Erythroblast (primary cell): ENCODE measurements around the gene ITGA7.
"Not testable (repeated sequence)": the region's sequence is repeated elsewhere in the genome, so short reads cannot be mapped to it uniquely, and the experiment has no call there.

ENCODE experiments used
- DNase-seq, 2 experiments: peaks; one replicate each; lab custom pipeline; 2025; lab: John Stamatoyannopoulos, UW
- GATA1 ChIP-seq: IDR thresholded peaks from 2 replicates; pipeline ENCODE4 v1.6.1; 2011; ENCODE audit warnings: low read depth, mild to moderate bottlenecking, control low read depth, low read length, moderate library complexity
- POLR2A ChIP-seq: IDR thresholded peaks from 2 replicates; pipeline ENCODE4 v1.6.1; 2011; ENCODE audit warnings: mild to moderate bottlenecking, low read length

ITGA7 gene

DNA sequence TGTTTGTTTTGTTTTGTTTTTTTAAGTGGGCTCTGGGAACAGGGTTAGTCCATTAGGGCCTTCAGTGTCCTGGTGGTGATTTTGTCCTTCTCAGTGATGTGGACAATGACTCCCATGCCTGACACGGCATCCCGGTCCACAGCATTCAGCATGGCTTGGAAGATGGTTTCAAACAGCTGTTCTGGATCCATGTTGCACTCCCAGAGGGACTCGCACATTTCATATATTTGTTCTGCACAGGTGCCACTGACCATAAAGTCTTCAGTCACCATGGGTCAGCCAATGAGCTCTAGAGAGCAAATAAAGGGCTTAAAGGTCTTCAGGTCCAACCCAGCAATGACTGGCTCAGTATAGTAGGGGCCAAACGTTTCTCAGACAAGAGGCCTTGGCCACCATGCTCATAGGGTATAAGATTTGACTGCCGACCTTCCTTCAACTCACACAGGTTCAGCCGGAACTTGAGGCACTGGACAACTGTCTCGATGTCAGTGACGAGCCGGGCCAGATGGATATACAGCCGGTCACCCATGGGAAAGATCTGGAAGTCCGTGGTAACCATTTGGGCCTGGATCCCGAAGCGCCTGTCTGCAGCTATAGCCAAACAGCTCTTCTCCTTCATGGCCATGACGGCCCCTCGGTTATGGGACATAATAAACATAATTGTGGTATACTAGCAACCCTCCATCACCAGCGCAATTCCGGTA lies 53.0 kb downstream of the ITGA7 start:
- no peak for DNase-seq
- TF ChIP-seq POLR2A (no peak), GATA1 (no peak)

DNA sequence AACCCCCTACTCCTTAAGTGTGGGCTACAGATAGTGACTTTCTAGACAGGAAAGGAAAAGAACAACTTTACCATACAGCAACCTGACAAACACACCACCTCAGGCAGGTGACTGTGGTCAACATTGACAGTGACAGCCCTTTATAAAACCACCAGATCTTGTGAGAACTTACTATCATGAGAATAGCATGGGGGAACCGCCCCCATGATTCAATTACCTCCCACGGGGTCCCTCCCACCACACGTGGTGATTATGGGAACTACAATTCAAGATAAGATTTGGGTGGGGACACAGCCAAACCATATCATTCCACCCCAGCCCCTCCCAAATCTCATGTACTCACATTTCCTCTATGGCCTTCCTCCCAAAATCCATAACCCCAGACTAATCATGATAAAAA lies 54.7 kb downstream of the ITGA7 start:
- TF ChIP-seq GATA1, result no peak
- DNase-seq, result peak in 1 of 2 experiments; percentile 33

- DNase-seq, result no peak
- TF ChIP-seq POLR2A (no peak), GATA1 (no peak)
Observed at GRCh38 chr12:55652352-55652751, 55.4 kb downstream of the ITGA7 start.

DNA sequence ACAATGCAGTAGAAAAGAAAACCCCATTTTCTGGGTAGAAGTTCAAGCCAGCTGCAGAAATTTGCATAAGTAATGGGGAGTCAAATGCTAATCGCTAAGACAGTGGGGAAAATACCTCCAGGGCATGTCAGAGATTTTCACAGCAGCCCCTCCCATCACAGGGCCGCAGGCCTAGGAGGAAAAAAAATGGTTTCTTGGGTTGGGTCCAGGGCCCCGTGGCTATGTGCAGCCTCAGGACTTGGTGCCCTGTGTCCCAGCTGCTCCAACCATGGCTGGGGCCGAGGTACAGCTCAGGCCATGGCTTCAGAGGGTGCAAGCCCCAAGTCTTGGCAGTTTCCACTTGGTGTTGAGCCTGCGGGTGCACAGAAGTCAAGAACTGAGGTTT lies 56.4 kb downstream of the ITGA7 start:
- no peak for TF ChIP-seq POLR2A
- TF ChIP-seq GATA1, result no peak
- no peak for DNase-seq

DNA sequence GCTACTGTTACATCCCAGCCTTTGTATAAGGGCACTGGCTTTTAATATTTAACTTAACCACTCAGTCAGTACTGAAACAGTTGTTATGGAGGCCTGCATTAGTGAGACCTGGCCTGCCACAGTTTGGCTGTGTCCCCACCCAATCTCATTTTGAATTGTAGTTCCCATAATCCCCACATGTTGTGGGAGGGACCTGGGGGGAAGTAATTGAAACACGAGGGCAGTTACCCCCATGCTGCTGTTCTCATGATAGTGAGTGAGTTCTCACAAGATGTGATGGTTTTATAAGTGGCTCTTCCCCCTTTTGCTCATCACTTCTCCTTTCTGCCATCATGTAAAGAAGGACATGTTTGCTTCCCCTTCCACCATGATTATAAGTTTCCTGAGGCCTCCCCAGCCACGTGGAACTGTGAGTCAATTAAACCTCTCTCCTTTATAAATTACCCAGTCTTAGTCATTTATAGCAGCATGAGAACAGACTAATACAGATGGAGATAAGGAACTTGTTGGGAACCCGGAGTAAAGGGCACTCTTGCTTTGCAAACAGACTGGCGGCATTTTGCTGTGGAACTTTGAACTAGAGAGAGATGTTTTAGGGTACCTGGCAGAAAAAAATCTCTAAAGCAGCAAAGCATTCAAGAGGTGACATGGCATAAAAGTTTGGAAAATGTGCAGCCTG lies 56.9 kb downstream of the ITGA7 start:
- not testable (repeated sequence) for DNase-seq

DNA sequence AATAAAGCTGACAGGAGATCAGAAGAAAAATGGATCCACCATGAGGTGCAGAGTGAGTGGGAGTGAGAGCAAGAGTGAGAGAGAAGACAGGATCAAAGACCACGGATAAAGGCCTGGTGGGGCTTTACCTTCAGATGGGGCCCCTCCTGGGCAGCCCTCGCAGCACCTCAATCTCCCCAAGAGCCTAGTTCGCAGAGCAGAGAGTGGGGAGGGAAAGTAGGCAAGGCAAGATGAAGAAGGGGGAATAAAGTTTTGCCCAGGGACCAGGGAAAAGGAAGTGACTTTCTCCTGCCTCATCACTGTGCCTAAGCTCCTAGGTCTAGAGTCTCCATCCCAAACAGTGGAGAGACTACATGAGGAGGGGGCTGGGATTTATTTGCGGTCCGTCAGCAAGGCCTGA lies 60.7 kb downstream of the ITGA7 start:
- DNase-seq, result no peak
- TF ChIP-seq POLR2A (no peak), GATA1 (no peak)

GRCh38 chr12:55644591-55644990 lies 63.1 kb downstream of the ITGA7 start:
- DNase-seq, result no peak
- TF ChIP-seq POLR2A, result no peak

DNA sequence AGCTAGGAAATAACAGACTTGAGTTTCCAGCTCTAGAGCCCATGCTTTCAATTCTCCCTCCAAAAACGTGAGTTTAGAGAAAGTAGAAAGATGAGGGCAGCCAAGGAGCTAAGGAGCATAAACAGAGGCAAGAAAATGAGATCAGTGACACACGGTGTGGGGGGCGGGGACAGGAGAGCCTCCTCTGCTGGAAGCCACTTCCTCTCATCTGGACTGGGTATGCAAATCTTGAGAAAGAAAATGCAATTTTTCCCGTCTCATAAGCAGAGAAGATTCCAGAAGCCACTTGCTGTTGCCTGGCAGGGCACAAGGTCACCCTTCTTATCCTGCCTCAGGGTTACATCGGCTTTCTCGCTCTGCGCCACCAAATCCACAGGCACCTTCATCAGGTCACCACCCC lies 65.0 kb downstream of the ITGA7 start:
- no peak for TF ChIP-seq POLR2A
- TF ChIP-seq GATA1, result no peak
- no peak for DNase-seq

GRCh38 chr12:55642267-55642666 lies 65.4 kb downstream of the ITGA7 start:
- no peak for DNase-seq
- TF ChIP-seq GATA1 (no peak), POLR2A (no peak)

- no peak for DNase-seq
- no peak for TF ChIP-seq GATA1
- no peak for TF ChIP-seq POLR2A
Observed at GRCh38 chr12:55641595-55641994, 66.1 kb downstream of the ITGA7 start.

GRCh38 chr12:55637467-55637866 lies 70.2 kb downstream of the ITGA7 start:
- DNase-seq, result no peak
- no peak for TF ChIP-seq POLR2A

DNA sequence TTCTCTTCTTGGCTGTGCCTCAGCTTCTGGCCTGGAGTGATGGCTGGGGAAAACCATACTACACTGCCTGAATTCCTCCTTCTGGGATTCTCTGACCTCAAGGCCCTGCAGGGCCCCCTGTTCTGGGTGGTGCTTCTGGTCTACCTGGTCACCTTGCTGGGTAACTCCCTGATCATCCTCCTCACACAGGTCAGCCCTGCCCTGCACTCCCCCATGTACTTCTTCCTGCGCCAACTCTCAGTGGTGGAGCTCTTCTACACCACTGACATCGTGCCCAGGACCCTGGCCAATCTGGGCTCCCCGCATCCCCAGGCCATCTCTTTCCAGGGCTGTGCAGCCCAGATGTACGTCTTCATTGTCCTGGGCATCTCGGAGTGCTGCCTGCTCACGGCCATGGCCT lies 70.9 kb downstream of the ITGA7 start, which contains the start of gene OR10P1:
Gene OR10P1, plus strand, starts transcription at position 40 of the 400 bp plus-strand sequence. Its CDS starts 0 bp downstream, at position 40.
- DNase-seq, result no peak
- TF ChIP-seq POLR2A (no peak), GATA1 (no peak)

DNA sequence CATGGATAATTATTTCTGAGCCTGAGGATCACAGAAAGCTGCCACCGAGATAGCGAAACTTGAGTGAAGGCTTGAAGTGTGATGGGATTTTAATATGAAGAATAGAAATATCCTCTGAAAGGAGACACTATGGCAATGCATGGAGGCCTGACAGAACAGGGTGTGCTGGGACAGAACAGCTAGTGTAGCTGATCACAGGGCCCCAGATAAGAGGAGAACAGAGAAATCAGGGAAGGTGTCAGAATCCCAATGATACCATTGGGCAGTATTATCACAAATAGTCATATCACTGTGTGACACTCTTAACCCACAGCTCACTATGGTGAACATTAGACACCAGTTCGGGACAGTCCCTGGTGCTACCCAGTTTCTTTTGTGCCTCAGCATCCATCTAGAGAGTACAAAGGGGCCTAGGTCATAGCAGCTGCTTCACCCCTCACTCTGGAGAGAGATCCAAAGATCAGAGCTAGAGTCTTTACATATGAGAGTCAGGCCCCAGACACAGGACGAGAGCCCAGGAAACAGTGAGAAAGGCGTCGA lies 71.5 kb downstream of the ITGA7 start:
- TF ChIP-seq POLR2A (no peak), GATA1 (no peak)
- no peak for DNase-seq
